Caco-2 (cell line): Measurements from ENCODE around the gene MTM1. TPM values are rescaled to one million over a fixed set of nuclear protein-coding genes. Genes with fewer than 3 reads are reported as not detected.

Experiments used
- BruUV-seq: library from RNA; stranded (reverse); fragments of 400-500 nt; replicated peaks from 2 replicates; lab custom pipeline; 2021; lab: Mats Ljungman, UMichigan
- CTCF ChIA-PET: fragments of 300-600 bp; sonication (Branson Sonifier 250); formaldehyde crosslinking; loops from one replicate; lab custom pipeline; 2022; ENCODE audit warnings: antibody characterized with exemption; lab: Charles Lee
- POLR2A ChIA-PET: fragments of 300-600 bp; sonication (Branson Sonifier 250); formaldehyde crosslinking; loops from one replicate; lab custom pipeline; 2022; ENCODE audit warnings: antibody characterized with exemption; lab: Charles Lee
- DNase-seq, 2 experiments: peaks; one replicate each; pipeline versions ENCODE4 v3.0.0 to v3.0.0-alpha.2; 2020 to 2022
- H3K27me3 ChIP-seq: replicated peaks from 2 replicates; pipeline ENCODE4 v1.6.0; 2011; ENCODE audit warnings: low read length; ENCODE audit not compliant: control insufficient read depth, insufficient read depth
- H3K36me3 ChIP-seq: 2 replicates; pipeline ENCODE4 v1.5.1; 2011; ENCODE audit warnings: low read length; ENCODE audit not compliant: control insufficient read depth, insufficient read depth
- H3K4me1 ChIP-seq: fragments of 250-450 bp; sonication (Bioruptor Pico); 2 replicates; pipeline ENCODE4 v1.5.1; 2020; ENCODE audit warnings: mild to moderate bottlenecking
- H3K4me3 ChIP-seq: 2 replicates; pipeline ENCODE4 v1.5.1; 2011; ENCODE audit warnings: low read depth, mild to moderate bottlenecking, control low read depth, low read length
- H3K9me3 ChIP-seq: fragments of 250-450 bp; sonication (Bioruptor Pico); 2 replicates; pipeline ENCODE4 v1.5.1; 2020; ENCODE audit warnings: mild to moderate bottlenecking, moderate library complexity
- H3K27ac Mint-ChIP-seq: one replicate; pipeline ENCODE4 v1.8.0; 2022; ENCODE audit warnings: mixed read lengths; ENCODE audit not compliant: unreplicated experiment
- H3K27me3 Mint-ChIP-seq: one replicate; pipeline ENCODE4 v1.8.0; 2022; ENCODE audit warnings: mixed read lengths; ENCODE audit not compliant: insufficient read depth, unreplicated experiment
- H3K36me3 Mint-ChIP-seq: one replicate; pipeline ENCODE4 v1.8.0; 2022; ENCODE audit warnings: mild to moderate bottlenecking, mixed read lengths; ENCODE audit not compliant: insufficient read depth, unreplicated experiment
- H3K4me1 Mint-ChIP-seq: one replicate; pipeline ENCODE4 v1.8.0; 2022; ENCODE audit warnings: low read depth, mixed read lengths; ENCODE audit not compliant: unreplicated experiment
- H3K4me3 Mint-ChIP-seq: one replicate; pipeline ENCODE4 v1.8.0; 2022; ENCODE audit warnings: mild to moderate bottlenecking, moderate library complexity, mixed read lengths; ENCODE audit not compliant: unreplicated experiment
- H3K9me3 Mint-ChIP-seq: one replicate; pipeline ENCODE4 v1.8.0; 2022; ENCODE audit warnings: mixed read lengths; ENCODE audit not compliant: unreplicated experiment
- CTCF ChIP-seq, 2 experiments: fragments of 200-600 bp in 1 of 2; IDR thresholded peaks; 1 replicate in 1 of 2; 2 replicates in 1 of 2; pipeline versions ENCODE4 v1.5.1 to v1.8.0; 2011 to 2022; ENCODE audit warnings: antibody characterized with exemption in 1 of 2, control low read depth in 1 of 2, inconsistent platforms in 1 of 2, low read depth in 1 of 2, low read length in 1 of 2, mild to moderate bottlenecking in 1 of 2, moderate library complexity in 1 of 2; ENCODE audit not compliant: insufficient read depth in 1 of 2, severe bottlenecking in 1 of 2, unreplicated experiment in 1 of 2
- intact Hi-C: fragments of 100-400 bp; cut with micrococcal nuclease; formaldehyde crosslinking; loops from one replicate; pipeline ENCODE4 v1.10.0; 2022; ENCODE audit not compliant: unreplicated experiment
- total RNA-seq: library from RNA; stranded (reverse); gene quantifications from 2 replicates; pipeline ENCODE4 v1.2.3, GENCODE V29; 2022

The MTM1 gene
- total RNA-seq, 1 experiment from 2014 or later = 9.7 TPM

GRCh38 chrX:150577174-150577573 lies 8.8 kb downstream of the MTM1 start:
- Histone ChIP-seq H3K27me3 (no peaks in the 10 kb centered on the region), H3K4me1 (peaks cover 9% of the 10 kb centered on the region), H3K9me3 (no peaks in the 10 kb centered on the region), H3K36me3 (no peaks in the 10 kb centered on the region), H3K4me3 (no peak overlapping the region)
- H3K4me1 Mint-ChIP-seq = no peaks in the 10 kb centered on the region
- no peak overlapping the region for H3K4me3 Mint-ChIP-seq
- TF ChIP-seq CTCF (IDR thresholded peaks at IDR 0.05; ENCODE audit: insufficient read depth in 1 of 2, low read depth in 1 of 2, low read length in 1 of 2, severe bottlenecking in 1 of 2, unreplicated experiment in 1 of 2) = no peak
- POLR2A ChIA-PET = no interaction called here
- no TSS peak for BruUV-seq
- intact Hi-C loops = no loop called here
- no peak overlapping the region for H3K27ac Mint-ChIP-seq
- no peaks in the 10 kb centered on the region for H3K27me3 Mint-ChIP-seq
- no peaks in the 10 kb centered on the region for H3K36me3 Mint-ChIP-seq
- CTCF ChIA-PET = no interaction called here
- no peaks in the 10 kb centered on the region for H3K9me3 Mint-ChIP-seq
- DNase-seq = no peak

GRCh38 chrX:150581093-150581775 lies 12.8 kb downstream of the MTM1 start:
- Histone ChIP-seq H3K9me3 (no peaks in the 10 kb centered on the region), H3K4me3 (no peak overlapping the region), H3K4me1 (peaks cover 9% of the 10 kb centered on the region), H3K27me3 (no peaks in the 10 kb centered on the region), H3K36me3 (no peaks in the 10 kb centered on the region)
- ChIA-PET CTCF (no interaction called here), POLR2A (no interaction called here)
- Mint-ChIP-seq H3K9me3 (no peaks in the 10 kb centered on the region), H3K4me1 (no peaks in the 10 kb centered on the region), H3K4me3 (no peak overlapping the region), H3K36me3 (no peaks in the 10 kb centered on the region), H3K27ac (no peak overlapping the region), H3K27me3 (no peaks in the 10 kb centered on the region)
- no peak for DNase-seq
- TF ChIP-seq CTCF (IDR thresholded peaks at IDR 0.05; ENCODE audit: insufficient read depth in 1 of 2, low read depth in 1 of 2, low read length in 1 of 2, severe bottlenecking in 1 of 2, unreplicated experiment in 1 of 2) = no peak
- BruUV-seq = no TSS peak
- intact Hi-C loops = no loop called here

GRCh38 chrX:150582338-150582948 lies 14.0 kb downstream of the MTM1 start:
- Mint-ChIP-seq H3K4me1 (no peaks in the 10 kb centered on the region), H3K27me3 (no peaks in the 10 kb centered on the region), H3K36me3 (no peaks in the 10 kb centered on the region), H3K4me3 (no peak overlapping the region), H3K27ac (no peak overlapping the region), H3K9me3 (no peaks in the 10 kb centered on the region)
- no peaks in the 10 kb centered on the region for H3K36me3 ChIP-seq
- H3K4me1 ChIP-seq = peaks cover 2% of the 10 kb centered on the region
- no TSS peak for BruUV-seq
- TF ChIP-seq CTCF (IDR thresholded peaks at IDR 0.05; ENCODE audit: insufficient read depth in 1 of 2, low read depth in 1 of 2, low read length in 1 of 2, severe bottlenecking in 1 of 2, unreplicated experiment in 1 of 2) = no peak
- intact Hi-C loops = no loop called here
- no peak for DNase-seq
- no peaks in the 10 kb centered on the region for H3K27me3 ChIP-seq
- ChIA-PET POLR2A (interaction anchor here (0.5 to 0.6 kb wide), 2 partner anchors 22 to 644 kb away, joined by 3 read pairs; no protein-coding TSS in a partner anchor), CTCF (no interaction called here)
- H3K9me3 ChIP-seq = no peaks in the 10 kb centered on the region
- H3K4me3 ChIP-seq = no peak overlapping the region
